GM12878 (cell line): ENCODE results near the gene TBC1D5.

Experiments
- CBX5 ChIP-seq: sonication (generic); IDR thresholded peaks from 2 replicates; pipeline ENCODE4 v1.6.1; 2016; ENCODE audit warnings: low read depth, moderate library complexity, mild to moderate bottlenecking, inconsistent platforms
- EZH2 ChIP-seq: IDR thresholded peaks from 2 replicates; pipeline ENCODE4 v1.6.1; 2012; ENCODE audit warnings: low read depth, mild to moderate bottlenecking, control low read depth, inconsistent platforms, low read length, borderline replicate concordance; ENCODE audit not compliant: control insufficient read depth
- FOXK2 ChIP-seq: fragments of 450-650 bp; IDR thresholded peaks from 2 replicates; pipeline ENCODE4 v1.6.1; 2017; ENCODE audit warnings: mild to moderate bottlenecking, moderate library complexity
- JUND ChIP-seq: IDR thresholded peaks from 2 replicates; pipeline ENCODE4 v1.6.1; 2012; ENCODE audit warnings: low read depth, mild to moderate bottlenecking, low read length, improper control_type of control experiment, moderate library complexity
- MEF2B ChIP-seq: fragments of 450-650 bp; IDR thresholded peaks from 2 replicates; pipeline ENCODE4 v1.6.1; 2018; ENCODE audit warnings: mild to moderate bottlenecking, moderate library complexity; ENCODE audit not compliant: partially characterized antibody, poor library complexity, severe bottlenecking
- RAD21 ChIP-seq: IDR thresholded peaks from 2 replicates; pipeline ENCODE4 v1.6.1; 2011; ENCODE audit warnings: mild to moderate bottlenecking, low read depth, low read length, moderate library complexity; ENCODE audit not compliant: insufficient read depth
- SIN3A ChIP-seq: IDR thresholded peaks from 2 replicates; pipeline ENCODE4 v1.6.1; 2012; ENCODE audit warnings: low read depth, low read length, improper control_type of control experiment
- TF ChIP-seq, protein P1 (sequence below), 3 experiments: IDR thresholded peaks in 2 of 3; conservative IDR thresholded peaks in 1 of 3; 2 replicates each; pipeline ENCODE4 v1.5.1; 2011; ENCODE audit warnings: low read depth in 3 of 3, low read length in 3 of 3, mild to moderate bottlenecking in 3 of 3, control low read depth in 2 of 3, moderate library complexity in 2 of 3, inconsistent platforms in 1 of 3, mixed read lengths in 1 of 3; ENCODE audit not compliant: control insufficient read depth in 2 of 3, insufficient read depth in 1 of 3; ENCODE audit errors: extremely low read depth in 1 of 3
- TF ChIP-seq, protein P2 (sequence below): fragments of 450-650 bp; formaldehyde crosslinking; IDR thresholded peaks from 2 replicates; pipeline ENCODE4 v1.4.0; 2020; ENCODE audit warnings: mild to moderate bottlenecking, moderate library complexity

DNA sequence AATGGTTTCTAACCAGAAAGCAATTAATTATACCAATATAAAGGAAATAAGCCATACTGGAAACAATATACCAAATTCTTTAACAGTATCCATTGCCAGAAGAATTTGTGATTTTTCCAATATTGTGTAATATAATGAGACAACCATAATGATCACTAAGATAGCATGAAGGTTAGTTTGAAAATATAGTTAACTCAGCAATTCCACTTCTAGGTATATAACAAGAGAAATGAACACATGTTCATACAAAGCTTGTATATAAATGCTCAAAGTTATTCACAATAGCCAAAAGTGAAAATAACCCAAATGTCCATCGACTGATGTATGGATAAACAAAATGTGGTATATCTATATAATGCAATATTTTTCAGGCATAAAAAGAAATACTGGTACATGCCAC lies 369.1 kb downstream of the TBC1D5 start:
- TF ChIP-seq, protein P1, sequence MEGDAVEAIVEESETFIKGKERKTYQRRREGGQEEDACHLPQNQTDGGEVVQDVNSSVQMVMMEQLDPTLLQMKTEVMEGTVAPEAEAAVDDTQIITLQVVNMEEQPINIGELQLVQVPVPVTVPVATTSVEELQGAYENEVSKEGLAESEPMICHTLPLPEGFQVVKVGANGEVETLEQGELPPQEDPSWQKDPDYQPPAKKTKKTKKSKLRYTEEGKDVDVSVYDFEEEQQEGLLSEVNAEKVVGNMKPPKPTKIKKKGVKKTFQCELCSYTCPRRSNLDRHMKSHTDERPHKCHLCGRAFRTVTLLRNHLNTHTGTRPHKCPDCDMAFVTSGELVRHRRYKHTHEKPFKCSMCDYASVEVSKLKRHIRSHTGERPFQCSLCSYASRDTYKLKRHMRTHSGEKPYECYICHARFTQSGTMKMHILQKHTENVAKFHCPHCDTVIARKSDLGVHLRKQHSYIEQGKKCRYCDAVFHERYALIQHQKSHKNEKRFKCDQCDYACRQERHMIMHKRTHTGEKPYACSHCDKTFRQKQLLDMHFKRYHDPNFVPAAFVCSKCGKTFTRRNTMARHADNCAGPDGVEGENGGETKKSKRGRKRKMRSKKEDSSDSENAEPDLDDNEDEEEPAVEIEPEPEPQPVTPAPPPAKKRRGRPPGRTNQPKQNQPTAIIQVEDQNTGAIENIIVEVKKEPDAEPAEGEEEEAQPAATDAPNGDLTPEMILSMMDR (IDR thresholded peaks at IDR 0.05 in 2 of 3, conservative IDR thresholded peaks at IDR 0.05 in 1 of 3; ENCODE audit: control insufficient read depth in 2 of 3, extremely low read depth in 1 of 3, insufficient read depth in 1 of 3, low read depth in 3 of 3, low read length in 3 of 3): no peak
- TF ChIP-seq FOXK2: no peak
- TF ChIP-seq RAD21: no peak
- no peak for TF ChIP-seq EZH2
- TF ChIP-seq CBX5: no peak
- TF ChIP-seq SIN3A: no peak
- no peak for TF ChIP-seq MEF2B
- TF ChIP-seq, protein P2, sequence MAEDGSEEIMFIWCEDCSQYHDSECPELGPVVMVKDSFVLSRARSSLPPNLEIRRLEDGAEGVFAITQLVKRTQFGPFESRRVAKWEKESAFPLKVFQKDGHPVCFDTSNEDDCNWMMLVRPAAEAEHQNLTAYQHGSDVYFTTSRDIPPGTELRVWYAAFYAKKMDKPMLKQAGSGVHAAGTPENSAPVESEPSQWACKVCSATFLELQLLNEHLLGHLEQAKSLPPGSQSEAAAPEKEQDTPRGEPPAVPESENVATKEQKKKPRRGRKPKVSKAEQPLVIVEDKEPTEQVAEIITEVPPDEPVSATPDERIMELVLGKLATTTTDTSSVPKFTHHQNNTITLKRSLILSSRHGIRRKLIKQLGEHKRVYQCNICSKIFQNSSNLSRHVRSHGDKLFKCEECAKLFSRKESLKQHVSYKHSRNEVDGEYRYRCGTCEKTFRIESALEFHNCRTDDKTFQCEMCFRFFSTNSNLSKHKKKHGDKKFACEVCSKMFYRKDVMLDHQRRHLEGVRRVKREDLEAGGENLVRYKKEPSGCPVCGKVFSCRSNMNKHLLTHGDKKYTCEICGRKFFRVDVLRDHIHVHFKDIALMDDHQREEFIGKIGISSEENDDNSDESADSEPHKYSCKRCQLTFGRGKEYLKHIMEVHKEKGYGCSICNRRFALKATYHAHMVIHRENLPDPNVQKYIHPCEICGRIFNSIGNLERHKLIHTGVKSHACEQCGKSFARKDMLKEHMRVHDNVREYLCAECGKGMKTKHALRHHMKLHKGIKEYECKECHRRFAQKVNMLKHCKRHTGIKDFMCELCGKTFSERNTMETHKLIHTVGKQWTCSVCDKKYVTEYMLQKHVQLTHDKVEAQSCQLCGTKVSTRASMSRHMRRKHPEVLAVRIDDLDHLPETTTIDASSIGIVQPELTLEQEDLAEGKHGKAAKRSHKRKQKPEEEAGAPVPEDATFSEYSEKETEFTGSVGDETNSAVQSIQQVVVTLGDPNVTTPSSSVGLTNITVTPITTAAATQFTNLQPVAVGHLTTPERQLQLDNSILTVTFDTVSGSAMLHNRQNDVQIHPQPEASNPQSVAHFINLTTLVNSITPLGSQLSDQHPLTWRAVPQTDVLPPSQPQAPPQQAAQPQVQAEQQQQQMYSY (CRISPR knock-in tag): no peak
- no peak for TF ChIP-seq JUND
